T-helper 9 cell (primary cell): Measurements from ENCODE around the gene RAP1GAP2.
A peak's percentile ranks its signal among the peaks of the same experiment; 100 is the strongest.

Experiments
- DNase-seq: peaks from one replicate; pipeline ENCODE4 v3.0.0-alpha.2; 2020

Gene RAP1GAP2

DNA sequence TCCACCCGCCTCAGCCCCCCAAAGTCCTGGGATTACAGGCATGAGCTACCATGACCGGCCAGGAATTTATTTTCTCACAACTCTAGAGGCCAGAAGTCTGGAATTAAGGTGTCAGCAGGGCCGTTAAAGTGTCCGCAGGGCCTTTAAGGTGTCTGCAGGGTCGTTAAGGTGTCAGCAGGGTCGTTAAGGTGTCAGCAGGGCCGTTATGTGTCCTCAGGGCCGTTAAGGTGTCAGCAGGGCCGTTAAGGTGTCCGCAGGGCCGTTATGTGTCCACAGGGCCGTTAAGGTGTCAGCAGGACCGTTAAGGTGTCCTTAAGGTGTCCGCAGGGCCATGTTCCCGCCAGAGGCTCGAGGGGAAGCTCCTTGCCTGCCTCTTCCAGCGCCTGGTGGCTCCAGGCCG lies 125.2 kb downstream of the RAP1GAP2 start:
- no peak for DNase-seq

DNA sequence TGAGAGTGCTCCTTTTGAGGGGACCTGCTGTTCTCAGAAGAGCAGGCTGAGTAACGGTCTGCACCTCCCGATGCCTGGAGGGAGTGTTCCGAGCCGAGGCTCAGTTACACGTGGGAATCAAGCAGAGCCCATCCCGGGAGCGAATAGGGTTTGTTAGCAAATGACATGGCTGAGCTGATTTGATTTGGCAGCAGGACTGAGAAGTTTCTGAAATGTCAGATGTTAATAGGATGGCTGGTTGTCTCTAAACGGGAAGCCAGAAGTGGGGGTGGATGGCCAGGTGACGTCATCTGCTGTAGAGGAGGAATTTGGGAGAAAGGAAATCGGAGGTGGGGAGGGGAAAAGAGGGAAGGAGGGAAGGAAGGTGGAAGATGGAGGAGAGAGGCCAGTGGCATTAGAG lies 128.0 kb downstream of the RAP1GAP2 start:
- DNase-seq: no peak

DNA sequence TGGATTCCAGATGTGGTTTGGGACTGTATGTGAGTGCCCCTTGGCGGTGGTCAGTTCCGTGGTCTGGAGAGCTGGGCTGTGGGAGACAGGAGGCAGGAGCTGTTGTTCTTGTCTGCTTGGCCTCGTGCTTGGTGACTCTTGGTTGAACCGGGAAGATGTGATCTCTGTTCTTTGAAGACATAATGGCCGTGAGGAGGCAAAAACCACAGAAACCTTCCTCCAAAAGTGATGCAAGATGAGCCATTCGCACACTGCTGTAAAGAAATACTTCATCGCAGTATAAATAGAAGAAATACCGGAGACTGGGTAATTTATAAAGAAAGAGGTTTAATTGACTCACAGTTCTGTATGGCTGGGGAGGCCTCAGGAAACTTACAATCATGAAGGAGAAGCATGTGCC lies 128.8 kb downstream of the RAP1GAP2 start:
- DNase-seq: no peak

DNA sequence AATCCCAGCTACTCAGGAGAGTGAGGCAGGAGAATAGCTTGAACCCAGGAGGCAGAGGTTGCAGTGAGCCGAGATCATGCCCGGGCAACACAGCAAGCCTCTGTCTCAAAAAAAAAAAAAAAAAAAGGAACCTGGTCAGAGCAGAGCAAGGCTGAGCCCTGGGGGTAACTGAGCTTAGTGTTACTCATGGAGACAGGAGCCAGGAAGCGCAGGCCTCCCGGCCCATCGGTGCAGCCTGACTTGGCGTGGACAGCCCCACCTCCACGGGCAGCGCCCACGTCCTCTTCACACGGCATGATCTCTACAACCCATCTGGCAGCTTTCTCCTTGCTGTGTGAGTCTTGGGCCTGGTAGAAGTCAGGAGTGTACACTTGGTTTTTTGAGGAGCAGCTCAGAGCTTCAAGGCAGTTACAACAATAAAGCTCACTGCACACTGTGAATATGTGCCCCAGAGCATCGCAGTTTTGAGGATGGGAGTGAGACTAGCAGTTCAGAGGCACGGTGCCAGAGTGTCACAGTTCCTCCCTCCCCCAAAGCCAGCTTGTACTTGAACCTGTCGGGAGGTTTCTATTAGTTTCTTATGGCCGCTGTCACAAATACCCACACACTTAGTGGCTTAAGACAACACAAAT lies 129.9 kb downstream of the RAP1GAP2 start:
- DNase-seq: no peak

DNA sequence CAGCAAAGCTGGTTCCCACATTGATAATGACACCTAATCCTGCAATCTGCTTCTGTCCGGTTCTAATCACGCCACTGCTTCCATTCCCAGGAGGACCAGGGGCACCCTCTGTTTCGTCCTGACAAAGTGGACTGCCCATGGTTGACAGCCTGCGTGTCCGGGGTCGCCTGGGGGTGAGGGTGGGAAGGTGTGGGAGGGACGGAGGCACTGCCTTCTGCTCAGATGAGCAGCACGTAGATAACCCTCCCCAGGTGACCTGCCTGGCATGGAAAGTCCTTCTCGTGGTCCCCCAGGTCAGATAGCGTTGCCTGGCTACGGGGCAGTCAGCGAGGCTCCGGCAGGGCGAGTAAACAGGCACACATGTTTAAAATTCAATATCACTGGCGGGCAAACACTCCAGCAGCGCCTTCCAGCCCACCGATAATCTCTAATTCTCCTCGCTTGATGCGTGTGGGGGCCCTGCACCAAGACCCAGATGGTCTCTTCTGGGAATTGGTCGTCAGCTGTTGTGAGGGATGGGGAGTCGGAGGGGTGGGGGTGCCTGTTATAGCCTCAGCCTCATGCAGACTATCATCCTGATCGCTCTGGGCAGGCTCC lies 132.2 kb downstream of the RAP1GAP2 start:
- no peak for DNase-seq

DNA sequence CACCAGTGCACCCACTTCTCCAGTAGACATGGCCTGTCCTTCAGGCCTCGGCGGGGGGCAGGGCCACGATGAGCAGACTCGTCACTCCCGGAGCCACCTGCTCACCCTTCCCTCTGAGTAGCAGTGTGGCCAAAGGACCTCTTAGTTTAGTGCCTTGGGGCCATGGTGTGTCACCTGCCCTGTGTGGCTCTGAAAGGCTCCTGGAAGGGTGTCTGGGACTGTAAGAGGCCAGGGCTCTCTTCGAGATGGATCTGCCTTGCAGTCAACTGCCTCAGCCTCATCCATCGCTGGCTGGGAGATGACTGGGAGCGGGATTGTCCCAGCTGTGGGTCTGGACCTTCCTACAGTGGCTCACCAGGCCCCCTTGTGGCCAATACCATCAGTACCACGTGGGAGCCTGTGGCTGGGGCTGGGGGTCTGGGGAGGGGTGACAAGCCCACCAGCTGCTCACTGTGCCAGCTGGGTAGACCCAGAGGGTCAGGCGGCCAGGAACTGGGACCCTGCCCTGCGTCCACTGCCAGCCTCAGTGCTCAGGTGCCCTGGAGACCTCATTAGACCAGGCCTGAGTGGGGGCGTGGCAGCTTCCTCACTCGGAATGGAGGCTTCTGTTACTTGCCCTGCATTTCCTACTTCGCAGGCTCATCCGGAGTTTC lies 133.8 kb downstream of the RAP1GAP2 start:
- DNase-seq: peak; percentile 6

DNA sequence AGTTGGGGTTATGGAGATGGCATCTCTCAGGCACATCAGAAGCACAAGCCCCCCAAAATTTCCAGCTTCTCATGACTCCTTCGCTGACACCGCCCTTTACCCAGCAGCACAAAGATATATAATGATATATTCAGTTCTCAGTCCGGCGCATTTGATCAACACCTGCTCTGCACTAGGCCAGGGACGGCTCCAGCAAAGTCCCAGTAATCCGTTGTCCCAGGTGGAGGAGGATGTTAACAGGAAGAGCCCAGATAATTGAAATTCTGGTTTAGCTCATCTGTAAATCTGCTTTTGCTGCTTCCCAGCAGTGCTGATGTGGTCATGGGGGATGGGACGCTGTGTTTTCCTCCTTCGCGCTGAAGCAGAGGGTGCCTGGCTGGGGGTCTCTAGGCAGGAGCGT lies 135.6 kb downstream of the RAP1GAP2 start:
- no peak for DNase-seq

DNA sequence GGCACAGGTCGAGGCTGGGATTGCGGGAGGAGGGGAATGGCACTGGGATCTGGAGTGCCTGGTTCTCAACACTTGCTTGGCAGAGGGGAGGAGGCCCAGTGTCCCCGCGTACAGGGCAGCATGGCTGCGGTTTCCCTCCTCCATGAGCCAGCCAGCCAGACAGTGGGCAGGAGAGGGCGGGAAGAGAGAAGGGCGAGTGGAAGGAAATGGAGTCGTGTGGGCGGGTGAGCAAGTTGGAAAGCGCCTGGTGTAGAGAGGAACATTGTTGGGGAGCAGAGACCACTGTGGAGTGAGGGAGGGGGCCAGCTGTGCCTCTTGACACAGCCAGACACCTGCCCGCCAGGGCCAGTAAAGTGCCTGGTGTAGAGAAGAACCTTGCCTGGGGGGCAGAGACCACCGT lies 136.7 kb downstream of the RAP1GAP2 start:
- no peak for DNase-seq

DNA sequence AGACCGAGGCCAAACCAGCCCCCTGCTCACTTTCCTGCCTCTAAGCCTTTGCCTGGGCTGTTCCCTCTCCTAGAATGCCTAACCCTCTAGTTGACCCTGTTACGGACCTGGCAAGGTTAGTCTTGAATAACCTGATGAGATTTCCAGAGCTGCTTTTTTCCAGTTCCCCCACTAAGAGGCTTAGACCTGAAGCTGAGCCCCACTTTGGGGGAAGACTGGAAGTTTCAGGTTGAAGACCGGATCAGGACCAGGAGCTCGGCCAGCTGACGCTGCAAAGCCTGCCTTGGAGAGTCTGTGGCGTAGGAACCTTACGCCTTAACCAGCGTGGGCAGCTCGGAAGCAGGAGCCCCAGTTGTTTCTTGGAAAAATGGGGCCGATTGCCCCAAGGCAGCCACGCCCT lies 137.4 kb downstream of the RAP1GAP2 start:
- no peak for DNase-seq

DNA sequence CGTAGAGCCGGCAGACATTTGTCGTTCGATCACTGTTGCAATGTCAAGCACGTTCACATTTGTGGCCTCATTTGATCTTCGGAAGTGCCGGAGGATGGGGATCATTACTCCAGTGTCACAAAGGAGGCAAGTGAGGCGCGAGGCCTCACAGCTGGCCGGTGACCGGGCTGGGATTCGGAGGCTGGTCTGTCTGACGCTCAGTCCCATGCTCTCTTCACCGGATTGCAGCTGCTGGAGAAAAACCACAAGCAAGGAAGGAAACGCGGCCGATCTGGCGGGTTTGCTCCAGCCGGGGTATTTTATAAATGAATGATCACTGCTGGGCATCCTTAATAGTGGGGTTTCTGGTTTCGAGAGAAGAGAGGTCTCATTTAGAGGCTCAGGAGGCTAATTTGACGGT lies 139.4 kb downstream of the RAP1GAP2 start:
- DNase-seq: no peak

DNA sequence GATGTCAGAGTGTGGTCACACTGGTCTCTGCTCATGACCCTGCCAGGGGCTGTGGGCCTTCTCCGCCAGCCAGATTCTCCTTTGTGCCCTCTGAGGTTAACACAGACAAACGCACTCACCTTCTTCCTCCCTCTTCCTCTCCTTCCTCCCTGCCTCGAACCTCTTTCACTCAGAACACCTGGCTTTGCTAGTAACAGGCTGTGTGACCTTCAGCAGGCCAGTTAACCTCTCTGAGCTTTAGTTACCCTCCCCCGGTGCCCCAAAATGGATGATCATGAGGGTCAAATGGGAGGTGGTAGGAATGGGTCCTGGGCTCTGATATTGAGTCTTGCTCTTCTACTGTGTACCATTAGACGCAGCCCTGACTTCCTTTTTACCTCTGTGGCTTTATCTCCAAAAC lies 140.1 kb downstream of the RAP1GAP2 start:
- DNase-seq: no peak

DNA sequence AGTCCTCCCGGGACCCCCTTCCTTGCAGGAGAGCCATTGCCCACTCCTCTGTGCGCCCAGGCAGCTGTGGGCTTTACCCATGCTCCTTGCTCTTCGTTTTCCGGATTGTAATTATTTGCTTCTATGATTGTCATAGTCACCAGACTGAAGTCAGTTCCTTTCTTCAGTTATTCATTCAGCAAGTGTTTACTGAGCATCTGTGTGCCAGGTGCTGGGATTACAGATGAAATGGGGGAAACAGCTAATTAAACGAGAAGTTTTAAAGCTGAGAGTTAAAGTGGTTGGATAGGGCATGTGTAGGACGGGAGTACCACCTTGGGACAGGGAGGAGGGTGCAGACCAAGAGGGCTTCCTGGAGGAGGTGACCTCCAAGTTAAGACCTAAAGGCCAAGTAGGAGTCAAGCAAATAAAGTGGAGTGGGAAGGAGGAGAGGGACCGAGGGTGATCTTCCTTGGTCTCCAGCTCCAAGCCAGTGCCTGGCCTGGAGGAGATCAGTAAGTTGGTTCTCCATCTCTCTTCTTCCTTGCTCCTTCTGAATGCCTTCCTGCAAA lies 140.6 kb downstream of the RAP1GAP2 start:
- DNase-seq: no peak

DNA sequence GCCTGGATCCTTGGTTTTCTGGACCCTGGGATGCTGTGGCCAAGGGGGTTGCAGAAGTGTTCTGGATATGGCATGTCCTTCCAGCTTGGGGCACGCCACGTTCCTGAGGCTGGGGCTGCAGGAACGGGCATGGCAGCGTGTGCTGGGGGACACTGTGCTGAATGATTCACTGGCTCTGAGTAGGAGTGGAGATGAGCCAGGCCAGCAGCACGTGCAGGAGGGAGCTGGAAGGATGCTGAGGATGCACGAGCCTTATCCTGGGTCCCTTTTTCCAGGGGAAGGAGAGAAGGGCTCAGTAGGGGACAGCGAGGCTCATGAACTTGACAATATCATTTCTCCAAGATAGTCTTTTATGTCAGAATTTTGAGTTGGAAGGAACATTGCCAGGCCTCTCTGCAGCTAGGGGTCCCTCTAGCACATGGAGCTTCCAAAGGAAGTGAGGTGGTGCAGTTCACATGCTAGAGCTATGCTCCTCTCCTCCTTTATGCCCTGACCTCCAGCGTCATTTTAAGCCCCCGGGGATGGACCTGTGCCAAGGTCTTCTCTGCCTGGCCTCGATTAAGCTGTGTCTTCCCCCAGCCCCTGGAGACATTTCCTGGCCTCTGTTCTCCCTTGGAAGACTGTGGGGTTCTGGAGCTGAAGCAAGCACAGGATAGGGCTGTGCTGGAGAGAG lies 141.2 kb downstream of the RAP1GAP2 start:
- no peak for DNase-seq

DNA sequence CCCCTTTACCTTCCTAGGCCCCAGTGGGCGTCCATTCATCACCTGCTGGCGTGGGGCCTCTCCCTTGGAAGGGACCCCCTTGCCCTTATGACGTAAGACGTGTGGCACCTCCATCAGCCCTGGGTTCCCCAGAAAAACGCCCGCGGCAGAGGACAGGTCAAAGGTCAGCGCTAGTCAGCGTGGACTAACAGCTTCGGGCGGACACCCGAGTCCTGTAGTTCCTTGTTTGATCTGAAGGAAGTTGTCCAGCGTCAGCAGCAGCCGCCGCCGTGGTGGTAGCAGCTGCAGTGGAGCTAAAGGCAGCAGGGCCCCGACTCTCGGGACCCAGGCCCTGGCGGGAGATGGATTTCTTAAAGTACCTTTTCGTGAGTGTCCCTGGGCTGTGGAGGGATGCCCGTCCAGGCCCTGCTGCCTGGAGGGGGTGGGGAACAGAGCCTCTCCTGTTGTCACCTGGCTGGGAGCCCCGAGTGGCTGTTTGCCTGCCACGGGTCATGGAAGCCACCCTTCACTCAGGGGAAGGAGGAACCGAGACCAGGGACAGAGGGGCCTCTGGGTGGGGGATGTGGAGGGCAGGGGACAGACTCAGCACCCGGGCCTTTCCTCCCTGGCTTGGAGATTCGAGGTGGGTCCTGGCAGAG lies 143.6 kb downstream of the RAP1GAP2 start:
- DNase-seq: no peak

DNA sequence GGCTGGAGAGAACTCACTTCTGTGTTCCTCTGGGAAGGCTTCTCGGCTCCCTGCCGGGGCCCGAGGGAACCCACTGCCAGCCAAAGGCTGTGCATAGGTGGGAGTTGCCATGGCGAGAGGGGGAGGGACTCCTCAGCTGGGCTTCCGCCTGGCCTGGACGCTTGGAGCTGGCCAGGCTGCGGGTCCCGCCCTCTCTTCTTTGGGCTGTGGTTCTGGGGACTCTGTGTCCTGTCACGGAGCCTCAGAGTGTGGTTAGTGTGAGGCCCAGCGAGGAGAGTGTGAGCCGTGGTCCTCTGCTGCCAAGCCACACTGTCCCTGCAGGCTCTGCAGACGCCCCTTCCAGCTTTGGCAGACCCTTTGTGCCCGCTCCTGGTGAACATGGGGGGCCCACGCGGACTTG lies 144.1 kb downstream of the RAP1GAP2 start:
- no peak for DNase-seq

DNA sequence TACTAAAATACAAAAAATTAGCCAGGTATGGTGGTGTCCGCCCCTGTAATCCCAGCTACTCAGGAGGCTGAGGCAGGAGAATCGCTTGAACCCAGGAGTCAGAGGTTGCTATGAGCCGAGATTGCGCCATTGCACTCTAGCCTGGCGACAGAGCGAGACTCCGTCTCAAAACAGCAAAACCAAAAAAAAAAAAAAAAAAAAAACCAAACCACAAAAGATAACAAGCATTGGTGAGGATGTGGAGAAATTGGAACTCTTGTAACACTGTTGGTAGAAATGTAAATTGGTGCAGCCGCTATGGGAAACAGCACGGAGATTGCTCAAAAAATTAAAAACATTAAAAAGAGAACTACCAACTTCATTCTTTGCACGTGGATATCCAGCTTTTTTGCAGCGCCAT lies 147.7 kb downstream of the RAP1GAP2 start:
- DNase-seq: no peak

DNA sequence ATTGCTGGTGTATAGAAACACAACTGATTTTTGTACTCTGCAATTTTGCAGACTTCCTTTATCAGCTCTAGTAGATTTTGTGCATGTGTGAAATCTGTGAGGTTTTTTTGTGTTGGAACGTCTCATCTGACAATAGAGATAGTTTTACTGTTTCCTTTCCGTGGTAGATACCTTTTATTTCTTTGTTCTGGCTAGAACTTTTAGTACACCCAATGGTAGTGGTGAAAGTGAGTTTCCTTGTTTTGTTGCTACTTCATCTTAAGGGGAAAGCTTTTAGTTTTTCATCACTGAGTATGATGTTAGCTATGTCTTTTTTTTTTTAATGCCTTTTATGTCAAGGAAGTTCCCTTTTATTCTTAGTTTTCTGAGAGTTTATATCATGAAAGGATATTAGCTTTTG lies 149.1 kb downstream of the RAP1GAP2 start:
- no peak for DNase-seq

DNA sequence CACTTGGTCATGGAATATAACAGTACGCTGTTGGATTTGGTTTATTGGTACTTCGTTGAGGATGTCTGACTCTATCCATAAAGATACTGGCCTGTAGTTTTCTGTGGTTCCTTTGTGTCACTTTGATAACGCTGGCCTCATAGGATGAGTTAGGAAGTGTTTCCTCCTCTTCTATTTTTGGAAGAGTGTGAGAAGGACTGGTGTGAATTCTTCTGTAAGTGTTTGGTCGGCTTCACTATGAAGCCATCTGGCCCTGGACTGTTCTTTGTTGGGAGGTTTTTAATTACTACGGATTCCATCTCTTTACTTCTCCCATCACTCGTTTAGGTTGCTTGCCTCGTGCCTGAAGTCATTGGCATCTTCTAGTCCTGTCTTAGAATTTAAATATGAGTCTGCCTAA lies 149.9 kb downstream of the RAP1GAP2 start:
- no peak for DNase-seq

DNA sequence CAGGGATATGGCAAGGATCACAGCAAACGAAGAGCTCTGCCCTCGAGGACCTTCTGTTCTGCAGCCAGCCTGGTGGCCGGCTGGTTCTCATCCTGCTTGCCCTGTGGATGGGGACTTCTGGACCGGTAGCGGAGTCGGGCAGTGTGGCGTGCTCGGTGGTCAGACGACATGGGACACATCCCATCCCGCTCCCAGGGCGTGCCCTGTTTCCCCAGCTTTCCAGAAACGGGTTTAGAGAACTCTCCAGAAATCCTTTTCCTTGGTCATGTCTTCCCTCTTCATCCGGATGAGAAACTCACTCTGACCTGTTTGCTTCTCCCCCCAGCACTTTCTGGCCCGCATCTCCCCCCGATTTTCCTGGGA lies 151.3 kb downstream of the RAP1GAP2 start:
- DNase-seq: no peak

DNA sequence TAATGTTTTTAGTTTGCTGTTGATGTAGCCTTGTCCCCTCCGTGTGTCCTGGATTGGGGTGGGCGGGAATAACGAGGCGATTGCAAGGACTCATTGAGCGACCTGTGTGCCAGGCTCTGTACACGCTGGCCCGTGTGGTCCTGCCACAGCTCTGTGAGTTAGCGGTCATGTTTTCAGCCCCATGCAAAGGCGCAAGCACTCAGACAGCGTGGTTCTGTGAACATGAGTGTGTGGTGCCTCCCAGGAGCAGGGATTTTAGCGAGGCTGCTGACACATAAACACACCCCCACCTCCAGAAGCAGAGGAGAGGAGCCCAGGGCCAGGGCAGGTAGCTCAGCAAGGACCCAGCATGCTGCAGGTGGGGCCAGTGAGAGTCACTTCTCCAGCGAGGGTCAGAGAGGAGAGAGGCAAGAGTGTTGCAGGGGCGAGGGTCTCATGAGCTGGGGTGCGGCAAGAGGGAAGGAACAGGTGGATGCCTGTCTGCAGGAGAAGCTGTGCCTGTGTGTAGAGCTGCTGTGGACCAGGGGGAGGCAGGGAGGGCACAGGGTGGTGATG lies 151.8 kb downstream of the RAP1GAP2 start:
- no peak for DNase-seq

DNA sequence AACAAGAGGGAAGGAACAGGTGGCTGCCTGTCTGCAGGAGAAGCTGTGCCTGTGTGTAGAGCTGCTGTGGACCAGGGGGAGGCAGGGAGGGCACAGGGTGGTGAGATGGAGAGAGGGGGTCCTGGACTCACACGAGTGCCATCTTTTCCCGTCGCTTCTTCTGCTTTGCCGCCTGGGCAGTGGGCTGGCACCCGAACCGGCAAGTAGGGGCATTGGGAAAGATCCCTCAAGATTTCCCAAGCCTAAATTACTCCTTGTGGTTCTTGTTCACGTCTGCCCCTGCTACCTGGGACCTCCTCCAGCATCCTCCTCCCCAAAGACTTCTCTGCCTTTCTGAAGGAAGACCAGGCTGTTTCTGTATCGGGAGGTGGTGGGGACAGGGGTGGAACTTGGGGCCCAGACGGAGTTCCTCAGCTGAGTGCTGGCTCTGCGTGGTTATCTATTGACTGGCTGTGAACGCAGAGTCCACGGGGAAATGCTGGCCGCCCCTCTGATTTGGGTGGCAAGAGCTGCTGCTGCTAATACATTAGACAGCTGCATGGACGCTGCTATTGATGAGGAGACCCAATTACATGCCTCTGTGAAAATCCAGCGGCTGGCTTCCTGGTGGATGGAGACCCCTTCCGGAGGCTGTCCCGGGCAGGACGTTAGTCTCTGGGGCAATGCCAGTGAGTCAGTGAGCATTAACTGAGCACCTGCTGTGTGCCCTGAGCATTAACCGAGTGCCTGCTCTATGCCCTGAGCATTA lies 152.7 kb downstream of the RAP1GAP2 start:
- DNase-seq: no peak

DNA sequence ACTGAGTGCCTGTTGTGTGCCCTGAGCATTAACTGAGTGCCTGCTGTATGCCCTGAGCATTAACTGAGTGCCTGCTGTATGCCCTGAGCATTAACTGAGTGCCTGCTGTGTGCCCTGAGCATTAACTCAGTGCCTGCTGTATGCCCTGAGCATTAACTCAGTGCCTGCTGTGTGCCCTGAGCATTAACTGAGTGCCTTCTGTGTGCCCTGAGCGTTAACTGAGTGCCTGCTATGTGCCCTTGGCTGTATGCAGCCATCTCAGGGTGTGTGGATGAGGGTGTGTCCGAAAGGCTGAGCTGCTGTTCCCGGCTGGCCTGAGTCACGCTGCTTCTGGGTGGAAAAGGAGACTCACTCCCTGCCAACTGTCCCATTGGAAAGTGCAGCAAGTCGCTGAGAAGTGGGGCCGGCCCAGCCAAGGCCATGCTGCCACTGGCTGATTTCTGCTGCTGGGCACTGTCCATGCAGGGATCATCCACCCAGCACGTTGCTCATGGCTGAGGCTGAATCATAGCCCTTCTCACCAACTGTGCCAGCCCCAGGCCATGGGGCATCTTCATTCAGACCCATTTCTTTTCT lies 153.3 kb downstream of the RAP1GAP2 start:
- DNase-seq: no peak
